G401 (cell line): ENCODE results near the gene EIF4EBP2. TPM values are rescaled to one million over a fixed set of nuclear protein-coding genes. Genes with fewer than 3 reads are reported as not detected.

ENCODE experiments used
- DNase-seq: peaks from one replicate; pipeline ENCODE4 v3.0.0-alpha.2; 2015; ENCODE audit warnings: low spot score
- in situ Hi-C: cut with HindIII; loops from 2 replicates; pipeline ENCODE4 v1.10.0; 2016; ENCODE audit warnings: low sequenced_read_pairs, mixed read lengths
- total RNA-seq: library from RNA; depleted of rRNA; stranded (reverse); fragments of >200 nt; shearing (Covaris generic); gene quantifications from 2 replicates; pipeline ENCODE4 v1.2.3, GENCODE V29; 2014; rRNA removed

Gene EIF4EBP2
- 14.3 and 22.5 TPM in 2 replicates for total RNA-seq

- peak; percentile 98 for DNase-seq
- in situ Hi-C loops: no loop called here
Observed at GRCh38 chr10:70404036-70404786, at the start of gene EIF4EBP2. TSS of gene EIF4EBP2 (plus strand) at chr10:70404145. CDS start at chr10:70404402, 257 bp downstream.

GRCh38 chr10:70354556-70354955 lies 49.4 kb upstream of the EIF4EBP2 start:
- in situ Hi-C loops: no loop called here
- no peak for DNase-seq

- in situ Hi-C loops: no loop called here
- DNase-seq: no peak
Observed at GRCh38 chr10:70355051-70356021, 48.6 kb upstream of the EIF4EBP2 start.

GRCh38 chr10:70357565-70357964 lies 46.4 kb upstream of the EIF4EBP2 start:
- in situ Hi-C loops: no loop called here
- DNase-seq: no peak

- in situ Hi-C loops: no loop called here
- DNase-seq: no peak
Observed at GRCh38 chr10:70358446-70358845, 45.5 kb upstream of the EIF4EBP2 start.

- in situ Hi-C loops: no loop called here
Observed at GRCh38 chr10:70359017-70359550, 44.9 kb upstream of the EIF4EBP2 start.

GRCh38 chr10:70360215-70360614 lies 43.7 kb upstream of the EIF4EBP2 start:
- in situ Hi-C loops: no loop called here
- no peak for DNase-seq

More at GRCh38 chr10:70359017-70359550, 44.9 kb upstream of the EIF4EBP2 start:
- no peak for DNase-seq

GRCh38 chr10:70362328-70362727 lies 41.6 kb upstream of the EIF4EBP2 start:
- no peak for DNase-seq
- in situ Hi-C loops: no loop called here

- no peak for DNase-seq
- in situ Hi-C loops: no loop called here
Observed at GRCh38 chr10:70363292-70363691, 40.7 kb upstream of the EIF4EBP2 start.

- in situ Hi-C loops: no loop called here
- peak; percentile 94 for DNase-seq
Observed at GRCh38 chr10:70363971-70364771, 39.8 kb upstream of the EIF4EBP2 start.

GRCh38 chr10:70364772-70365091 lies 39.2 kb upstream of the EIF4EBP2 start:
- in situ Hi-C loops: no loop called here

GRCh38 chr10:70367195-70367796 lies 36.6 kb upstream of the EIF4EBP2 start:
- DNase-seq: no peak
- in situ Hi-C loops: no loop called here

More at GRCh38 chr10:70364772-70365091, 39.2 kb upstream of the EIF4EBP2 start:
- DNase-seq: no peak

- in situ Hi-C loops: no loop called here
Observed at GRCh38 chr10:70368774-70369482, 35.0 kb upstream of the EIF4EBP2 start.

GRCh38 chr10:70369498-70370018 lies 34.4 kb upstream of the EIF4EBP2 start:
- DNase-seq: no peak

More at GRCh38 chr10:70368774-70369482, 35.0 kb upstream of the EIF4EBP2 start:
- DNase-seq: no peak

GRCh38 chr10:70370766-70371165 lies 33.2 kb upstream of the EIF4EBP2 start:
- DNase-seq: no peak
- in situ Hi-C loops: no loop called here

More at GRCh38 chr10:70369498-70370018, 34.4 kb upstream of the EIF4EBP2 start:
- in situ Hi-C loops: no loop called here

- no peak for DNase-seq
- in situ Hi-C loops: no loop called here
Observed at GRCh38 chr10:70371846-70372245, 32.1 kb upstream of the EIF4EBP2 start.

- no peak for DNase-seq
- in situ Hi-C loops: no loop called here
Observed at GRCh38 chr10:70374775-70375614, 28.9 kb upstream of the EIF4EBP2 start.
